B cell (primary cell): Measurements from ENCODE around the gene CNRIP1. TPM values are rescaled to one million over a fixed set of nuclear protein-coding genes. Genes with fewer than 3 reads are reported as not detected.
A peak's percentile ranks its signal among the peaks of the same experiment; 100 is the strongest.

Experiments
- ATAC-seq: fragments of 200-7000 bp; cut with Tn5 transposase; one replicate; pipeline ENCODE4 v1.10.0; 2021; ENCODE audit warnings: low read depth, mild to moderate bottlenecking, moderate number of reproducible peaks, moderate library complexity
- CTCF ChIA-PET: fragments of 350-600 bp; sonication (Branson Sonifier 250); formaldehyde crosslinking; loops from one replicate; lab custom pipeline; 2021; ENCODE audit warnings: antibody characterized with exemption, inconsistent platforms; lab: Charles Lee
- POLR2A ChIA-PET: fragments of 350-600 bp; sonication (Branson Sonifier 250); formaldehyde crosslinking; loops from one replicate; lab custom pipeline; 2021; ENCODE audit warnings: antibody characterized with exemption; lab: Charles Lee
- DNase-seq: peaks from one replicate; pipeline ENCODE4 v3.0.0; 2013
- H2AFZ ChIP-seq: 2 replicates; pipeline ENCODE4 v1.6.1; 2012; ENCODE audit warnings: mild to moderate bottlenecking, low read depth, low read length; ENCODE audit not compliant: insufficient read depth, poor library complexity, severe bottlenecking
- H3K27ac ChIP-seq, 2 donors: 1 replicate in 1 of 2; 2 replicates in 1 of 2; pipeline ENCODE4 v1.5.1; 2012 to 2013; ENCODE audit warnings: low read length in 2 of 2, mild to moderate bottlenecking in 2 of 2, moderate library complexity in 1 of 2
- H3K27me3 ChIP-seq, 4 experiments: fragments of 200-600 bp in 1 of 4; sonication (generic) in 1 of 4; replicated peaks in 1 of 4; 1 replicate in 2 of 4; 2 replicates in 2 of 4; pipeline versions ENCODE4 v1.6.1 to v1.7.0; 2013 to 2016; ENCODE audit warnings: low read length in 3 of 4, mild to moderate bottlenecking in 2 of 4, mixed read lengths in 1 of 4, moderate library complexity in 1 of 4; ENCODE audit not compliant: insufficient read depth in 4 of 4, control insufficient read depth in 3 of 4; ENCODE audit errors: control extremely low read depth in 1 of 4
- H3K36me3 ChIP-seq, 2 experiments: replicated peaks in 1 of 2; 1 replicate in 1 of 2; 2 replicates in 1 of 2; pipeline versions ENCODE4 v1.6.1 to v1.7.1; 2013; ENCODE audit warnings: low read length in 1 of 2; ENCODE audit not compliant: insufficient read depth in 2 of 2, control insufficient read depth in 1 of 2; ENCODE audit errors: control extremely low read depth in 1 of 2, extremely low read depth in 1 of 2
- H3K4me1 ChIP-seq, 2 donors: fragments of 200-600 bp in 1 of 2; sonication (generic) in 1 of 2; 1 replicate in 1 of 2; 2 replicates in 1 of 2; pipeline versions ENCODE4 v1.5.1 to v1.6.1; 2013 to 2017; ENCODE audit warnings: low read length in 2 of 2; ENCODE audit not compliant: control insufficient read depth in 2 of 2, insufficient read depth in 2 of 2
- H3K4me2 ChIP-seq: replicated peaks from 2 replicates; pipeline ENCODE3; 2012; ENCODE audit warnings: mild to moderate bottlenecking, low read depth, low read length; ENCODE audit not compliant: poor library complexity, severe bottlenecking
- H3K4me3 ChIP-seq, 5 experiments: fragments of 200-600 bp in 1 of 5; sonication (generic) in 1 of 5; 1 replicate in 3 of 5; 2 replicates in 2 of 5; pipeline versions ENCODE4 v1.5.1 to v1.7.0; 2011 to 2016; ENCODE audit warnings: low read length in 4 of 5, mild to moderate bottlenecking in 4 of 5, low read depth in 2 of 5, control low read depth in 1 of 5, moderate library complexity in 1 of 5; ENCODE audit not compliant: insufficient read depth in 1 of 5; ENCODE audit errors: control extremely low read depth in 1 of 5, extremely low read depth in 1 of 5
- H3K79me2 ChIP-seq: fragments of 200-600 bp; sonication (generic); one replicate; pipeline ENCODE4 v1.6.0; 2016; ENCODE audit warnings: low read length; ENCODE audit not compliant: control insufficient read depth, insufficient read depth
- H3K9ac ChIP-seq: fragments of 200-600 bp; sonication (generic); 2 replicates; pipeline ENCODE4 v1.6.1; 2017; ENCODE audit warnings: mild to moderate bottlenecking, low read length, moderate library complexity
- H3K9me3 ChIP-seq, 3 donors: one replicate each; pipeline versions ENCODE4 v1.6.1 to v1.7.1; 2013; ENCODE audit warnings: low read length in 2 of 3; ENCODE audit not compliant: control insufficient read depth in 2 of 3, insufficient read depth in 1 of 3; ENCODE audit errors: control extremely low read depth in 1 of 3
- H4K20me1 ChIP-seq: 2 replicates; pipeline ENCODE4 v1.6.0; 2012; ENCODE audit warnings: mild to moderate bottlenecking, low read length; ENCODE audit not compliant: insufficient read depth, control insufficient read depth, poor library complexity, severe bottlenecking
- H3K27ac Mint-ChIP-seq: one replicate; pipeline ENCODE4 v1.8.0; 2021; ENCODE audit warnings: mixed read lengths
- H3K27me3 Mint-ChIP-seq: one replicate; pipeline ENCODE4 v1.8.0; 2021; ENCODE audit warnings: mixed read lengths
- H3K4me1 Mint-ChIP-seq: one replicate; pipeline ENCODE4 v1.8.0; 2021; ENCODE audit warnings: mixed read lengths
- H3K4me3 Mint-ChIP-seq: one replicate; pipeline ENCODE4 v1.8.0; 2021; ENCODE audit warnings: mixed read lengths
- H3K9me3 Mint-ChIP-seq: one replicate; pipeline ENCODE4 v1.8.0; 2022; ENCODE audit warnings: mixed read lengths; ENCODE audit not compliant: insufficient read depth
- CTCF ChIP-seq: fragments of 200-600 bp; IDR thresholded peaks from one replicate; pipeline ENCODE4 v1.8.0; 2022; ENCODE audit warnings: antibody characterized with exemption, mild to moderate bottlenecking
- EZH2 ChIP-seq: IDR thresholded peaks from 2 replicates; pipeline ENCODE4 v1.6.1; 2012; ENCODE audit warnings: borderline replicate concordance, low read depth, mild to moderate bottlenecking, moderate library complexity, low read length; ENCODE audit not compliant: insufficient read depth, poor library complexity, severe bottlenecking
- WGBS: methylation state at CpG from one replicate; pipeline ENCODE4 v1.1.5; 2013; ENCODE audit warnings: missing lambda C conversion rate; ENCODE audit not compliant: insufficient coverage; 5-methylcytosine and 5-hydroxymethylcytosine counted together
- intact Hi-C: fragments of 100-400 bp; cut with micrococcal nuclease; formaldehyde crosslinking; loops from one replicate; pipeline ENCODE4 v1.10.0; 2022
- polyA plus RNA-seq: library from polyadenylated mRNA; depleted of rRNA; stranded (reverse); fragments of >200 nt; gene quantifications from 2 replicates; pipeline ENCODE4 v1.2.3, GENCODE V29; 2012
- total RNA-seq, 2 donors: library from RNA; stranded (reverse); fragments of 120-200 nt in 1 of 2; gene quantifications; 1 replicate in 1 of 2; 2 replicates in 1 of 2; pipeline versions ENCODE4 v1.2.3 to v1.2.4, GENCODE V29; 2013 to 2022

Gene CNRIP1
- total and polyA plus RNA-seq, 2 donors (not counting 1 experiment from before 2014, with no cell fraction given), result not detected

- Mint-ChIP-seq H3K4me3 (peak overlapping the region; percentile 73), H3K9me3 (peaks cover 2% of the 10 kb centered on the region), H3K27ac (peak overlapping the region; percentile 90), H3K27me3 (no peaks in the 10 kb centered on the region), H3K4me1 (peaks cover 88% of the 10 kb centered on the region)
- ATAC-seq (no peak), DNase-seq (no peak)
- H3K36me3 ChIP-seq, result peaks cover 5 to 34% of the 10 kb centered on the region in 2 experiments
- peaks cover 76 to 77% of the 10 kb centered on the region in 2 donors for H3K4me1 ChIP-seq
- ChIA-PET POLR2A (interaction anchor here (1.0 kb wide), 1 partner anchor 11 kb away, joined by 3 read pairs; no protein-coding TSS in a partner anchor), CTCF (interaction anchor here (1.9 to 10.6 kb wide), 2 partner anchors 59 to 73 kb away, joined by 4 to 163 read pairs; no protein-coding TSS in a partner anchor)
- no peaks in the 10 kb centered on the region for H3K27me3 ChIP-seq
- peak overlapping the region; percentile 88 for H3K4me2 ChIP-seq
- no peak overlapping the region for H2AFZ ChIP-seq
- H4K20me1 ChIP-seq, result peaks cover 8% of the 10 kb centered on the region
- intact Hi-C loops, result loop anchor here (5.0 to 10.0 kb wide), 3 partner anchors 34 to 417 kb away; no protein-coding TSS in a partner anchor
- H3K9ac ChIP-seq, result peak overlapping the region; percentile 90
- H3K9me3 ChIP-seq, result peaks cover 0 to 4% (median 0%) of the 10 kb centered on the region in 3 donors
- H3K4me3 ChIP-seq, result peak overlapping the region in 4 of 5 experiments; percentile 58 to 97 (median 84)
- 20% methylated on average over 1 of the region's 5 CpGs for WGBS
- H3K79me2 ChIP-seq, result peaks cover 99% of the 10 kb centered on the region
- TF ChIP-seq EZH2 (no peak), CTCF (no peak)
- peak overlapping the region; percentile 21 to 91 for H3K27ac ChIP-seq
These were observed 48.4 kb upstream of the CNRIP1 start for GRCh38 chr2:68367953-68368653.
